Upper lobe of right lung (tissue), 1 donor: ENCODE measurements around the gene ZBTB34. TPM values are rescaled to one million over a fixed set of nuclear protein-coding genes. Genes with fewer than 3 reads are reported as not detected.
A peak's percentile ranks its signal among the peaks of the same experiment; 100 is the strongest.

Experiments
- ATAC-seq: fragments of 200-7000 bp; cut with Tn5 transposase; one replicate; pipeline ENCODE4 v1.9.1; 2020; ENCODE audit warnings: mild to moderate bottlenecking, moderate library complexity
- DNase-seq: peaks from one replicate; pipeline ENCODE4 v3.0.0-alpha.2; 2020
- H3K27ac ChIP-seq: fragments of 200-600 bp; one replicate; pipeline ENCODE4 v1.8.0; 2022
- H3K27me3 ChIP-seq: fragments of 200-600 bp; one replicate; pipeline ENCODE4 v1.8.0; 2022; ENCODE audit warnings: mild to moderate bottlenecking
- H3K36me3 ChIP-seq: fragments of 200-600 bp; one replicate; pipeline ENCODE4 v1.8.0; 2022
- H3K4me1 ChIP-seq: fragments of 200-600 bp; one replicate; pipeline ENCODE4 v1.8.0; 2022
- H3K4me3 ChIP-seq: fragments of 200-600 bp; one replicate; pipeline ENCODE4 v1.8.0; 2022; ENCODE audit warnings: mild to moderate bottlenecking
- H3K9me3 ChIP-seq: fragments of 200-600 bp; one replicate; pipeline ENCODE4 v1.8.0; 2022
- CTCF ChIP-seq: fragments of 200-600 bp; IDR thresholded peaks from one replicate; pipeline ENCODE4 v1.8.0; 2022; ENCODE audit warnings: antibody characterized with exemption
- intact Hi-C: fragments of 100-400 bp; cut with DNase I; formaldehyde crosslinking; loops from one replicate; pipeline ENCODE4 v1.11.0; 2022
- total RNA-seq: library from RNA; stranded (reverse); fragmentation: NEBNext Ultra II Directional; extraction: Animal tissue kit (Norgen Biotek cat#: 25700); gene quantifications from one replicate; pipeline ENCODE4 v1.2.1, GENCODE V29; 2021
- donor health status: DM: no; HTN: yes; CAD: no; lungs with severe emphysema.

The ZBTB34 gene
- total RNA-seq, 1 donor from 2014 or later = 15.1 TPM

- Histone ChIP-seq H3K4me3 (peak within 1 kb of the TSS; percentile 50), H3K4me1 (peaks cover 6% of the 10 kb centered on the region), H3K27me3 (no peaks in the 10 kb centered on the region), H3K36me3 (no peaks in the 10 kb centered on the region), H3K27ac (no peak within 1 kb of the TSS), H3K9me3 (no peaks in the 10 kb centered on the region)
- ATAC-seq (peak; percentile 98), DNase-seq (peak; percentile 98)
- intact Hi-C loops = no loop called here
- TF ChIP-seq CTCF = no peak
Measured at GRCh38 chr9:126914458-126915280, 54.2 kb downstream of the ZBTB34 start, which contains the start of gene RALGPS1. Gene RALGPS1, plus strand, starts transcription at chr9:126914782. Its CDS starts 47,508 bp downstream, at chr9:126962290.

- Histone ChIP-seq H3K4me3 (peak overlapping the region; percentile 50), H3K27ac (no peak overlapping the region), H3K27me3 (no peaks in the 10 kb centered on the region), H3K4me1 (peaks cover 6% of the 10 kb centered on the region), H3K9me3 (no peaks in the 10 kb centered on the region), H3K36me3 (no peaks in the 10 kb centered on the region)
- DNase-seq (peak; percentile 92), ATAC-seq (peak; percentile 83)
- intact Hi-C loops = no loop called here
- no peak for TF ChIP-seq CTCF
Measured at GRCh38 chr9:126915281-126915816, 54.9 kb downstream of the ZBTB34 start.

GRCh38 chr9:126915846-126916543 is 55.6 kb downstream of the ZBTB34 start:
- intact Hi-C loops = no loop called here
- no peak for TF ChIP-seq CTCF
- Histone ChIP-seq H3K4me3 (peak overlapping the region; percentile 50), H3K27me3 (no peaks in the 10 kb centered on the region), H3K36me3 (no peaks in the 10 kb centered on the region), H3K9me3 (no peaks in the 10 kb centered on the region), H3K4me1 (peaks cover 6% of the 10 kb centered on the region), H3K27ac (no peak overlapping the region)
- ATAC-seq (no peak), DNase-seq (no peak)

GRCh38 chr9:126916909-126917308 is 56.5 kb downstream of the ZBTB34 start:
- H3K4me3 ChIP-seq = no peak overlapping the region
- intact Hi-C loops = no loop called here
- H3K36me3 ChIP-seq = no peaks in the 10 kb centered on the region
- DNase-seq = no peak
- no peak overlapping the region for H3K27ac ChIP-seq
- no peak for ATAC-seq
- H3K9me3 ChIP-seq = no peaks in the 10 kb centered on the region
- H3K4me1 ChIP-seq = peaks cover 6% of the 10 kb centered on the region
- no peak for TF ChIP-seq CTCF
- no peaks in the 10 kb centered on the region for H3K27me3 ChIP-seq

- no peak for TF ChIP-seq CTCF
- Histone ChIP-seq H3K27ac (no peak overlapping the region), H3K36me3 (no peaks in the 10 kb centered on the region), H3K9me3 (no peaks in the 10 kb centered on the region), H3K4me3 (no peak overlapping the region), H3K4me1 (peaks cover 6% of the 10 kb centered on the region), H3K27me3 (no peaks in the 10 kb centered on the region)
- intact Hi-C loops = no loop called here
- no peak for ATAC-seq
- no peak for DNase-seq
Measured at GRCh38 chr9:126919193-126919592, 58.8 kb downstream of the ZBTB34 start.
